Neural crest cell (in vitro differentiated cells): ENCODE results near the gene C3orf20. TPM values are rescaled to one million over a fixed set of nuclear protein-coding genes. Genes with fewer than 3 reads are reported as not detected.

ENCODE experiments used
- DNase-seq: peaks from one replicate; pipeline ENCODE4 v3.0.0; 2021; ENCODE audit warnings: low read depth, mixed read lengths, low spot score
- H3K27ac Mint-ChIP-seq: one replicate; pipeline ENCODE4 v1.8.0; 2021; ENCODE audit warnings: mild to moderate bottlenecking, mixed read lengths; ENCODE audit not compliant: unreplicated experiment
- H3K27me3 Mint-ChIP-seq: 2 replicates; pipeline ENCODE4 v1.8.0; 2021; ENCODE audit warnings: low read depth, mild to moderate bottlenecking, mixed read lengths
- H3K36me3 Mint-ChIP-seq: 2 replicates; pipeline ENCODE4 v1.8.0; 2021; ENCODE audit warnings: low read depth, mild to moderate bottlenecking, mixed read lengths
- H3K4me1 Mint-ChIP-seq: 2 replicates; pipeline ENCODE4 v1.8.0; 2021; ENCODE audit warnings: mixed read lengths
- H3K4me3 Mint-ChIP-seq: one replicate; pipeline ENCODE4 v1.8.0; 2021; ENCODE audit warnings: mild to moderate bottlenecking, mixed read lengths
- H3K9me3 Mint-ChIP-seq: 2 replicates; pipeline ENCODE4 v1.8.0; 2021; ENCODE audit warnings: mixed read lengths
- CTCF ChIP-seq: fragments of 200-600 bp; sonication (generic); conservative IDR thresholded peaks from 2 replicates; pipeline ENCODE4 v1.5.0; 2021; ENCODE audit warnings: antibody characterized with exemption, mild to moderate bottlenecking
- total RNA-seq: library from RNA; stranded (reverse); gene quantifications from 2 replicates; pipeline ENCODE4 v1.2.1, GENCODE V29; 2021

Gene C3orf20
- total RNA-seq, 1 donor from 2014 or later, result 0.14 TPM

GRCh38 chr3:14689247-14689980 lies 14.5 kb downstream of the C3orf20 start:
- peaks cover 3% of the 10 kb centered on the region for H3K9me3 Mint-ChIP-seq
- H3K27me3 Mint-ChIP-seq, result peaks cover 23% of the 10 kb centered on the region
- H3K27ac Mint-ChIP-seq, result no peak overlapping the region
- H3K4me1 Mint-ChIP-seq, result no peaks in the 10 kb centered on the region
- peaks cover 7% of the 10 kb centered on the region for H3K36me3 Mint-ChIP-seq
- no peak for DNase-seq
- H3K4me3 Mint-ChIP-seq, result no peak overlapping the region
- no peak for TF ChIP-seq CTCF

DNA sequence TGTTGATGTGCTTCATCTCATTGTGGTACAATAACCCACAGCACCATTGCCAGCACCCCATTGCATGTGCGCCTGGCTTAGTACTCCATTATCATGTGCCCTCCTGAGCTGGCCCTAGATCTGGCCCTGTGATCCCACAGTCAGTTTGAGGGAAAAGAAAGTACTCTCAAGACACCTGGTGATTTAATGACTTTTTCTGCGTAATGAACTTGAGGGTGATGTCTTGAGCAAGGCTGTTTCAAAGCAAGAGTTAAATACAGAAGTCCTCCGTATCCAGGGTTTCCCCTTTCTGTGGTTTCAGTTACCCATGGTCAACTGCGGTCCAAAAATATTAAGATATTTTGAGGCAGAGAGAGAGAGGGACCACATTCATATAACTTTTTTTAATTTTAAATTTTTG lies 16.3 kb downstream of the C3orf20 start:
- H3K4me1 Mint-ChIP-seq, result no peaks in the 10 kb centered on the region
- no peak for TF ChIP-seq CTCF
- peaks cover 8% of the 10 kb centered on the region for H3K36me3 Mint-ChIP-seq
- H3K27ac Mint-ChIP-seq, result no peak overlapping the region
- H3K27me3 Mint-ChIP-seq, result peaks cover 25% of the 10 kb centered on the region
- H3K9me3 Mint-ChIP-seq, result peaks cover 3% of the 10 kb centered on the region
- DNase-seq, result no peak
- no peak overlapping the region for H3K4me3 Mint-ChIP-seq

GRCh38 chr3:14691719-14692118 lies 16.8 kb downstream of the C3orf20 start:
- no peak for DNase-seq
- H3K4me1 Mint-ChIP-seq, result no peaks in the 10 kb centered on the region
- H3K36me3 Mint-ChIP-seq, result peaks cover 8% of the 10 kb centered on the region
- H3K27ac Mint-ChIP-seq, result no peak overlapping the region
- no peak for TF ChIP-seq CTCF
- H3K4me3 Mint-ChIP-seq, result no peak overlapping the region
- H3K9me3 Mint-ChIP-seq, result peaks cover 3% of the 10 kb centered on the region
- peaks cover 25% of the 10 kb centered on the region for H3K27me3 Mint-ChIP-seq

DNA sequence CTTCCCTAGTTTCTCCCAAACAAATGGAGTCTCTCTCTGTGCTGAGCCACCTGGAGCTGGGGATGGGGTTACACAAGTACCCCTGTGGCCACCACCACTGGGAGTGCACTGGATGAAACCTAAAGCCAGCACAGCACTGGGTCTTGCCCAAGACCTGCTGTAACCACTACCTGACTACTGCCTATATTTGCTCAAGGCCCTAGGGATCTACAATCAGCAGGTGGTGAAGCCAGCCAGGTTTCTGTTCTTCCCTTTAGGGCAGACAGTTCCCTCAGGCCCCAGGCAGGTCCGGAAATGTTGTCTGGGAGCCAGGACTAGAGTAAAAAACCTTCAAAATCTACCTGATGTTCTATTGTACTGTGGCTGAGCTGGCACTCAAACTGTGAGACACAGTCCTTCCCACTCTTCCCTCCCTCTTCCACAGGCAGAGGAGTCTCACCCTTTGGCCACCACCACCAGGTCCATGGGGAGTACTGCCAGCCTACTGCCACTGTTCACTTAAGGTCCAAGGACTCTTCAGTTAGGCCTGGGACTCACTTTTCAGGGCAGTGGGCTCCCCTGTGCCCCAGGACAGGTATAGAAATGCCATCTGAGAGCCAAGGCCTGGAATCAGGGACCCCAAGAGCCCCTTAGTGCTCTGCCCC lies 23.8 kb downstream of the C3orf20 start:
- Mint-ChIP-seq H3K36me3 (peaks cover 6% of the 10 kb centered on the region), H3K27me3 (peaks cover 8% of the 10 kb centered on the region), H3K4me1 (no peaks in the 10 kb centered on the region), H3K9me3 (no peaks in the 10 kb centered on the region), H3K27ac (no peak overlapping the region), H3K4me3 (no peak overlapping the region)
- DNase-seq, result no peak
- TF ChIP-seq CTCF, result no peak

DNA sequence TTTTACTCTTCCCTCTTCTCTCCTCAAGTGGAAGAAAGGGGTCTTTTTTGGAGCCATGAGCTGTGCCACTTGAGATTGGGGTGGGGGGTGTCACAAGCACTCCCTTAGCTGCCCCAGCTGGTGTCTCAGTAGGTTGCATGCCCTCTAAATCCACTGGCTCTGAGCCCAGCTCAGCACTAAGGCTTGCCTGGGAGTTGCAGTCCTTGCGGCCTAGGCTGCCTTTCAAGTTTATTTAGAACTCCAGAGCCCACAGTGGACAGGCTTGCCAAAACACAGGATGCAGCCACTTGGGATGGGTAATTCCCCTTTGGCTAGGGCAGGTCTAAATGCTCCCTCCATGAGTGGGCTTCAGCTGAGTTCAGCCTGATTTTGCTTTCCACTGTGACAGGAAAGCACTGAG lies 24.7 kb downstream of the C3orf20 start:
- H3K27ac Mint-ChIP-seq, result no peak overlapping the region
- TF ChIP-seq CTCF, result no peak
- no peak overlapping the region for H3K4me3 Mint-ChIP-seq
- DNase-seq, result no peak
- peaks cover under 1% of the 10 kb centered on the region for H3K27me3 Mint-ChIP-seq
- no peaks in the 10 kb centered on the region for H3K4me1 Mint-ChIP-seq
- H3K36me3 Mint-ChIP-seq, result no peaks in the 10 kb centered on the region
- H3K9me3 Mint-ChIP-seq, result no peaks in the 10 kb centered on the region
